GM12873 (cell line): ENCODE results near the gene TUBGCP2.

Experiments
- CTCF ChIP-seq: IDR thresholded peaks from 2 replicates; pipeline ENCODE4 v1.5.1; 2012; ENCODE audit warnings: low read depth, mild to moderate bottlenecking, moderate library complexity, low read length, control low read depth; ENCODE audit not compliant: insufficient read depth; ENCODE audit errors: missing control alignments

The TUBGCP2 gene

GRCh38 chr10:133347710-133348517 lies 39.2 kb upstream of the TUBGCP2 start:
- TF ChIP-seq CTCF, result no peak

GRCh38 chr10:133346413-133346812 lies 37.7 kb upstream of the TUBGCP2 start:
- TF ChIP-seq CTCF, result no peak

GRCh38 chr10:133344236-133344635 lies 35.6 kb upstream of the TUBGCP2 start:
- TF ChIP-seq CTCF, result no peak

GRCh38 chr10:133343558-133343957 lies 34.9 kb upstream of the TUBGCP2 start:
- TF ChIP-seq CTCF, result no peak

GRCh38 chr10:133342942-133343341 lies 34.3 kb upstream of the TUBGCP2 start:
- no peak for TF ChIP-seq CTCF

GRCh38 chr10:133341983-133342382 lies 33.3 kb upstream of the TUBGCP2 start:
- no peak for TF ChIP-seq CTCF

- TF ChIP-seq CTCF, result no peak
Observed at GRCh38 chr10:133339708-133340380, 31.2 kb upstream of the TUBGCP2 start.
